ENCODE data around the gene RERE.

The RERE gene

DNA sequence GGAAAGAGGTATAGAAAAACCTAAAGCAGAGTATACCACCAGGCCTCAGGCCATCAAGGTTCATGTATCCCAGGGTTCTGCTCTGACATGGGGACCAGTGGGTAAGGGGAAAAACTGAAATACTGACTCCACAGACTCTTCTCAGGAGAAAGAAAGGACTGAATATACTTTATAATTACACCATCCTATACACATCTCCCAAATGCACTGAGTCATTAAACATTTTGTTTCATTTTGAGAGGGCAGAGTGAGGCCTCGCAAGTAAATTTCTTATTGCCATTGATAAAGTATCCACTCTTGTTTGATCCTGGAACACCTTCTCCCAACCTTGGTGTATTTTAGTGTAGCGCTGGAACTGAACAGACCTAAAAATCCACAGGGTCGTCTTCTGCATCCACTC is 251.6 kb downstream of the RERE start:
- DNase-seq: no peak

DNA sequence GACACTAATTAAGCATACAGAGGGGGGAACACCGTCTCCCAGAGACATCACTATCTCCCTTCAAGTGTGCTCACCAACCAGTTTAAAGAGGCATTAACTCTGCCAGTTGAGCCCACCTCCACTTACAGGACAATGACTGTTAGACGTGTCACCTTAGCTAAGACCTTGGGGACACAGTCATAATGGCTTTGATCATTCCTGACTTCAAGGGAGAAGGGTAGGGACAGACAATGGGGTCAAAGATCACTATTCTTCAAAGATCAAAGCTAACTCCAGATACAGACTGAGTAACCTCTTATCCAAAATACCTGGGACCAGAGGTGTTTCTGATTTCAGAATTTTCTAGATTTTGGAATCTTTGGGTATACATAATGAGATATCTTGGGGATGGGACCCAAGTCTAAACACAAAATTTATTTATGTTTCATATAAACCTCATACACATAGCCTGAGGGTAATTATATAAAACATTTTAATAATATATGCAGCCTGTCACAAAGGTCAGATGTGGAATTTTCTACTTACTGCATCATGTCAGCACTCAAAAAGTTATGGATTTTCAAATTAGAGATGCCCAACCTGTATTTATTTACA is 253.4 kb downstream of the RERE start:
- DNase-seq: no peak

DNA sequence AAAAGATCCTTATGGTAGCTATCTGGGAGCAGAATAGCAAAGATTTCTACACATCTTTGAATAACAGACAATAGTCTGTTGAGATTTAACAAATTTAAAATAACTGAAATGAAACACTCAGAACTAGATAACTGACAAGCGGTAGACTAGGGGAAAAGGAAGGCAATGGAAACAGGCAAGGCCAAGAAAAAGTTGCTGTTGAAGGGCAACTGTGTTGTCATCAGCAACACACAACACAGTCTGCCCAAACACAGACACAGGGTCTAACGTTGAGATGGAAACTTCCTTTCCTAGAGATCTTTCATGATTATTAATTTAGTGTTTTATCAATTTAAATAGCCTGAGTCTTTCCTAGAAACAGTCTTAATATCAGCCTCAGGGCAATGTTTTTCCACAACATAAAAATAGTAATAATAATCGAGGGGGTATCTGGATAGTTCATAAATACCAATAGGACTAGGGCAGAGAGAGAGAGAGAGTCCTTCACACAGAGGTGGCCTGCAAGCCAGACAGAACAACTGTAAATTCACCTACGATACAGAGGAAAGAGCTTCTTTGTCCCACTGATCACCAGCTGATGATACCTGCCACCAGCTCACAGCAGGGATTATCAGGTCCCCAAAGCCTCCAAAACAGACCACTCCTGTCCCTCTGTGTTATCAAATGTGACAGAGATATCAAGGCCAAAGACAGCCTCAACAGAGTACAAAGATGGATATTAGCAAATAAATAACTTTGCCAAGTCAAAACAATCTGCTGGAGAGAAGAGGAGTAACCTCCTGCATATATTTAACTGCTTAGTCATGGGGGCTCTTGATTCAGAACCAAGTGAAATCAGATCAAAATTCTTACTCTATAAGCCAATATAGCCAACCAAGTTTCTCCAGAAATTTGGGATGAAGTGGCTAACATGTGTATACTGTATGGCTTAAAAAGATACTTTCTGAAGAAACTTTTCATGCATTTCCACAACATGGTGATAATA is 254.3 kb downstream of the RERE start:
- no peak for DNase-seq

DNA sequence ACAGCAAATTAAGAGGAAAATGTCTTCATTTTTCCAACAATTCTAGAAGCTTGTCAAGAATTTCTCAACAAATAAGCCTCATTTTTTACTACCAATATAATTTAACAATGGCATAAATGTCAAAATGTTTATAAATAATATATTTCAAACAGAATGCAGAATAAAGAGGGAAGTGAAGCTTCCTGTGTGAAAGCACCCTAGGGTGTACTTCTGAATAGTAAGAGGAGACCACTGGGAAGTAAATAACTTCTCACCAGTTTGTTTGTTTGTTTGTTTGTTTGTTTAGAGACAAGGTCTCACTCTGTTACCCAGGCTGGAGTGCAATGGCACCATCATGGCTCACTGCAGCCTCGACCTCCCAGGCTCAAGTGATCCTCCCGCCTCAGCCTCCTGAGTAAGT is 255.2 kb downstream of the RERE start:
- no peak for DNase-seq

DNA sequence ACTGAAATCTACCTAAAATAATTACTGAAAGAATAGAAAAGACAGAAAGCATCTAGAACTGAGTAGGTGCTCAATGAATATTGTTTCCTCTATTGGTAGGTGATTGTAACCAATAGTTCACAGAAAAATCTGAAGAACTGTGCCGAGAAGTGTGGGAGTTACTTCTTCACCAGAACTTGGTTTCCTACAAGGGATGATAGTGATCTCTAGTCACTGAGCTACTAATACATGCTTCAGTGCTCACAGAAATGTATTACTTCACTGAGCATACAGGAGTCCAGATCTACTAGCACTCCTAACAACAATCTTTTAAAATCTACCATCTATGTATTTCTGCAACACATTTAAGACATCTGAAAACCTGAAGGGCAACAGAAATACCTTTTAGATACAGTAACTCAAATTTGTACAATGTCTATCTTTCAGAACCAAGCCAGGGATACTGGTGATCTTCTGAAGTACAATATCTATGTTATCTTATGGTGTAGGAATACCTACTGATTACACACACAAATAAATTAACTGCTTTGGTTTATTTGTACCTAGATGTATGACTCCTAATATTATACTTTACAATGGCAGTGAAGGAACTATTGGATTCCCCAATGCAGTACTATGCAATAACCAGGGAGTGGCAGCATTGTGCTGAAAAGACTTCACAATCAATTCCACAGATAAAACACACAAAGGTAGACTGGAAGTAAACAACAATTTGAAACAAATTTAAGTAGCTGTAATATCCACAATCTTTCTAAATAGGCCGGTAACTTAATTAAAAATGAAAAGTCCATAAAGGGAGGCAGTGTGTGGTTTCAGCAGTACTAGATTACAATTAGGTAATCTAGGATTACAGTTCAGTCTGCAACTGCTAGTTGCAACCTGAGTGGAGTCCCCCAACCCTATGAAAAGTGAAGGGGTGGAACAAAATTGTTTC is 256.6 kb downstream of the RERE start:
- DNase-seq: peak; percentile 38 to 45

DNA sequence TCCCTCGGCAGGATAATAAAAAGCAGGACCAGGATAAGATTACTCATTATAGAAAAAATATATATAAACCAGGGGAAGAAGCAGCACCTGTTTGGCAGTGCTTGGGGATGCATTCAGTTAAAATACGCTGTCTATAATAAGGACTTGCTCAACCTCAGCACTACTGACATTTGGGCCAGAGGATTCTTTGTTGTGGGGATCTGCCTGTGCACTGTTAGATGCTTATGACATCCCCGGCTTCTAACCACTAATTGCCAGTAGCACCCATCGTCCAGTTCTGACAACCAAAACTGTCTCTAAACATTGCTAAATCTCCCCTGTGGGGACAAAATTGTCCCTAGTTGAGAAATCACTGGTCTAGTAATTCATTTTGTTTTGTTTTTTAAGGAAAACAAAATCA is 257.4 kb downstream of the RERE start:
- no peak for DNase-seq

DNA sequence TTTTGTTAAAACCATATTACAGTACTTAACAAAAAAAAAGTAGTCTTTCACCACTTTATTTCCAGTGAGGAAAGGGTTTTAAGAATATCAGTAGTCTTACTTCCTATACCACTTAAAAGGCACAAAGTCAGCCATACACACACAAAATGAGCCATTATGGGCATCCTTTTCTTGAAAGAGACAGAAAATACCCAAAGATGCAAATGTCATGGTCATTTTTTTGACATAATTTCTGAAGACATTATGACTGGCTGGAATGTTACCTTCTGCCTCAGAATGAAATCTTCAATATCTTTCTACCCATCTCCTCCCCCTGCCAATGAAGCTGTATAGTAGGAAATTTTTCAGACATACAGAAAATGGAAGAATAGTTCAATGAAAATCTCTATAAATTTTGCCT is 261.9 kb downstream of the RERE start:
- no peak for DNase-seq

DNA sequence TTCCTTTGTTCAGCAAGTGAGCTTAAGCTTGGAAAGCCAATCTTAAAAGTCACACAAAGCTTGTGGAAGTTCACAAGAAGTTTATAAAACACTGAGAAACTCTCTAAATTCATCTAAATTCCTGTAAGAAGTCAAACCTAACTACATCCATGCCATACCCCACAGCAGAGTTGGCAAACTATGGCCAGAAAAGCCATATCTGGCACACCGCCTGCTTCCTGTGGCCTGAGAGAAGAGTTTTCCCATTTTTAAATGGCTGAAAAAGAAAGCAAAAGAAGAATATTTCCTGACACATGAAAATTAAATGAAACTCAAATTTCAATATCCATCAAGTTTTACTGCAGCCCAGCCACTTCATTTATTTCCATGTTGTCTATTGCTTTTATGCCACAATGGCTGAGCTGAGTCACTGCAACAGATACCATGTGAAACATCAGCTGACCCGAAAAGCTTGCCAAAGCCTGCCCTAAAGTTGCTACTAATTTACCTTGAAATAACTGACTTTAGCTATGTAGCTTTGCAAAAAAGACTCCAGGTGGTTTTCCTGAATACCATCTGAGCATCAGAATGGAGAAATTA is 262.4 kb downstream of the RERE start:
- peak; percentile 44 to 52 for DNase-seq

DNA sequence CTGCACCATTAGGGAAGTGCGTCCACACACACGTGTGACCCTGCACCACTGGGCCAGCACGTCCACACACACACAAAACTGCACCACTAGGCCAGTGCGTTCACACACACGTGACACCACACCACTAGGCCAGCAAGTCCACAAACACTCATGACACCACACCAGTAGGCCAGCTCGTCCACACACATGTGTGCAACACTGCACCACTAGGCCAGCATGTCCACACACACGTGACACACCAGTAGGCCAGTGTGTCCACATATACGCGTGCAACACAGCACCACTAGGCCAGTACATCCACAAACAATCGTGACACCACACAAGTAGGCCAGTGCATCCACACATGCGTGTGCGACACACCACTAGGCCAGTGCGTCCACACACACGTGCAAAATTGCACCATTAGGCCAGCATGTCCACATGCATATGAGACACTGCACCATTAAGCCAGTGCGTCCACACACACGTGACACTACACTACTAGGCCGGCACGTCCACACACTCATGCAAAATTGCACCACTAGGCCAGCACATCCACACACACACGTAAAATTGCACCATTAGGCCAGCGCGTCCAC is 264.5 kb downstream of the RERE start:
- DNase-seq: no peak

DNA sequence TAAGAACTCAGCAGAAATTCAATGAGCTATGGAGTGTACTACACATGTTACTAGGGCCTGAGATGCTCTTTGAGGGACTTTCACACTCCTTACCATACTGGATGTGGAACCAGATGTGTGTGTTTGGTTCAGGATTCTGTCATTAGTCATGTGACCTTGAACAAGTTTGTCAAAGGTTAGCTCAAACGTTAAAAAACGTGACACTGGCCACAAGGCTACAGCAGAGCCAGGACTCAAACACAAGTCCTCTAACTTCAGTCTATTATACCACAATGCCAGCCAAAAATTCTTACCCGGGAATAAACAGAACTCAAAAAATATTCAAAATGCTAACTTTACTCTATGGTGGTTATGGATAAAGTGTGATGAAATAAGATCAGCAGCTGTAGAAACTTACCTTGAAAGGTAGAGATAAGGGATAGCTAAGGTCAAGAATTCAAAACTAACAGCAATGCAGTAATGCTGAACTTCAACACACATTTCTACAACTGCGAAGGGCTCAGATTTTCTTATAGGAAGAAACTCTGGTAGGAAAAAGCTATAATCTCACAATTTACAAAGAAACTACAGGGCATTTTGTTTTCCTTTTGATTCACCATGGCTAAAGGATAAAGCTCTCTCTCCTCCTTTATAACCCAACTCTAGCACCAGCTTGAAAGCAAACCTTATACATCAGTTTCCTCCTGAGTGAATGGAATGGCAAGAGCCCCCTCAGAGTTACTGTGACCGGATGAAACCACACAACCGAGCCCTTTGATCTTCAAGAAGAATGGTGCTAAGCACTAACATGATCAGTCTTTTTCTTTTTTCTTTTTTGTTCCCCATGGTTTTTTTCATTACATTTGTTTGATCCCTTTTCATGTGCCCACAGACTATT is 265.6 kb downstream of the RERE start:
- no peak for DNase-seq

DNA sequence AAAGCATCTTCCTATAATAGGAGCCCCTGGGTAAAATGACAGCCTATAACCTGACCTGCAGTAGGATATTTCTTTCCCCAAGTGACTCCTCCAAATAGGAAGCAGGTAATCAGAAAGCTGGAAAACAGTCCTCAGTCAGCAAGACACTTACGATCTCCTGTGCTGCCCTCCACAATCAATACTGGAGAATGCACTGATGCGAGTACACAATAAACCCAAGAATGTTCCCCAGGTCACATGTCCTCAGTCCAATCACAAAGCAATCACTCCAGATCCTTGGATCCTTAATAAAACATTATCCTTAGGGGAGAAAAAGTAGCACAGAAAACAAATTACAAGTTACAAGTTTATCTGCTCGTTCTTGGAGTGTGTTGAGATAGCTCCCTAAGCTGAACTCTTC is 266.4 kb downstream of the RERE start:
- DNase-seq: no peak

DNA sequence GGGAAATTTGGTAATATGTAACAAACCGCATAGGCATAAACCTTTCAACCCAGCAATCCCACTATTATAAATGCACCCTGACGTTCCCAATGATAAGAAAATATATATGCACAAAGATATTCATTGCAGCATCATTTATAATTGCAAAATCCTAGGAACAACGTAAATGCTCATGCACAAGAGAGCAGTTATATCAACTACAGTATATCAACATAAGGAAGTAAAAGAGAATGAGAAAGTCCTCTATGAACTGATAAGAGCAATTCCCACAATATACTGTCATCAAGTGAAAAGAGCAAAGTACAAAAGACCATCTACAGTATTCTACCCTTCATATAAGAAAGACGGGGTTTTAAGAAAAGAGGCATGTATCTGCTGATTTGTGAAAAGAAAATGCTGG is 269.6 kb downstream of the RERE start:
- no peak for DNase-seq

DNA sequence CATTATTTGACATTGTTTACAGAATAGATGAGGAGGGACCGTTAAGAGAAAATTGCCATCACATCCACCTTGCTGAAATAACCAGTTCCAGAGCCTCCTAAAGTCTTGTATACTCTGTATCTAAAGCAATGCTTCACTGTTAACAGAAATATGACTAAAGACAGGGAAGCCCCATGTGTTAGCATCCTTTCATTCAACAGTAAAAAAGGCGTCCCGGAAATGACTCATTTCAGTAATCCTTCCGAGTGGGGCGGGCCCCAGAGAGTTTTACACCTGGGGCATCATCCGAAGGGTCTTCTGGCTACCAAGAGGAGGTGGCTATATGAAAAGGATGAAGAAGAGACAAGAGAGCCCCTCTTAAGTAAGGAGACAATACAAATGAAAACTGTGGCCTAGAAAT is 272.4 kb downstream of the RERE start:
- no peak for DNase-seq

DNA sequence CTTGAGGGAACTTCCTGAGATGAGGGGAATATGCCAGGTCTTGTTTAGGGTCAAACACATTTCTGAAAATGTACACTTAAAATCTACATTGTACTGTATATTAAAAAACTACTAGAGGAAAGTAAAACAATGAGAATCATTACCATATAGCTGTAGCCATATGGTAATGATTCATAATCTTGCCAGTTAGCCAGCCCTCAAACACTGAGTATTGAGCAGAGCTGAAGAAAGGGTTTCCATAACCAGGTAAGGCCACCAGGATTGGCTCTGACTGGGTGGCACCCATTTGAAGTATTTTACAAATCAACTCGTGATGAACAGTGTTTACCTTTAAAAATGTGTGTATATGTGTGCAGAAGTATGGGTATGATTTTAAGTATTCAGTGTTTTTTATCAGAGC is 272.8 kb downstream of the RERE start:
- no peak for DNase-seq

DNA sequence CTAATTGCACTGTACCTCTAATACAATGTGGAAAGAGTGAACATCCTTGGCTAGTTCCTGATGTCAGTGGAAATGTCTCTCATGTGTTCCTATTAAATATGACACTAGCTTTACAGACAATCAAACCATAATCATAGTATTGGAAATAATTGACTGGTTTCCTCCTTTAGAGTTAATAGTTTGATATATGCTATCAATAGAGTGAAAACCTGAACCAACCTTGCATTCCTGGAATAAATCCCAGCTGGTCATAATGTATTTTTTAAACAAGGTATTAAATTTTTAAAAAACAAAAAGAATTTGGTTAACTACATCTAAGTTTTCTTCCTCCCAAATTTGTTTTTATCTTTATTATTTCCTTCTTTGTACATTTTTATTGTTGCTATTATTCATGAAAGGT is 273.5 kb downstream of the RERE start:
- no peak for DNase-seq

DNA sequence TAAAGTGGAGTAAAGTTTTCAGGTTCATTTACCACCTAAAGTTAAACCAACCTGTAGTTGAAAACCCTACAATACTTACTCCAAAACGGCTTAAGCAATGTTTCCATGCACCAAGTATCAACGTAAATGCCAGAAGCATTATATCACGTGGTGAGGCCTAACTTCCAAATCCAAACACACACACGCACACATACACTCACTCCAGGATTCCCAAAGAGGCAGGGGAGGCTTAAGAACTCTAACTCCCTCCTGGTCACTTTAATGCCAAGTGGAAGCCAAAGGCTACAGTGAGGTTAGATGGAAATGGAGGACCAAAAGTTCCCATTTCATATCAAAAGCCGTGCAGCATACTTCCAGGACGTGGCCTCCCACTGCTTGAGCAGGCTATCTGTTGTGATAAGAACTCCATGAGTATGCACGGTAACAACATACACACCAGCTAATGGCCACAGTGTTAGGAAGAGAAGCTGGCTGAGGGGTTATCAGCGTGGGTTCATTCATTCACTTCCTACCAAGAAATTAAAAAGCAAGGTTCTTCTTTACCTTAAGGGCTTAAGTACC is 275.4 kb downstream of the RERE start:
- DNase-seq: no peak

DNA sequence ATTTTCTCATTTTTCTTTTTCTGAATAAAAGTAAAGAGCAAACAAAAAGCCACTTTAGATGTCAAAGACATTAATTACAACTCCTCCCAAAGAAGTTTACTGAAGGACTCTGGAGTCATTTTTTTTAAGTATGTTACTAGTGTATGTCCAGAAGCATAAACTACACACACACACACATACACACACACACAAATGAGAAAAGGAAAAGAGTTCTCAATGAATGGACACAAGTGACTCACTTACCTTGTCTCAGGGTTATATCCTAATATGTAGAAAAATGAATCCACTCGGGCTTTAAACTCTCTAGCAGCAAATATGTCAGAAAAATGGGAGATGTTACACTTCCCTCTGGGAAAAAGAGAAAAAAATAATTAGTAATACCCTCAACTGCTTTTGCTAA is 276.5 kb downstream of the RERE start:
- DNase-seq: no peak

DNA sequence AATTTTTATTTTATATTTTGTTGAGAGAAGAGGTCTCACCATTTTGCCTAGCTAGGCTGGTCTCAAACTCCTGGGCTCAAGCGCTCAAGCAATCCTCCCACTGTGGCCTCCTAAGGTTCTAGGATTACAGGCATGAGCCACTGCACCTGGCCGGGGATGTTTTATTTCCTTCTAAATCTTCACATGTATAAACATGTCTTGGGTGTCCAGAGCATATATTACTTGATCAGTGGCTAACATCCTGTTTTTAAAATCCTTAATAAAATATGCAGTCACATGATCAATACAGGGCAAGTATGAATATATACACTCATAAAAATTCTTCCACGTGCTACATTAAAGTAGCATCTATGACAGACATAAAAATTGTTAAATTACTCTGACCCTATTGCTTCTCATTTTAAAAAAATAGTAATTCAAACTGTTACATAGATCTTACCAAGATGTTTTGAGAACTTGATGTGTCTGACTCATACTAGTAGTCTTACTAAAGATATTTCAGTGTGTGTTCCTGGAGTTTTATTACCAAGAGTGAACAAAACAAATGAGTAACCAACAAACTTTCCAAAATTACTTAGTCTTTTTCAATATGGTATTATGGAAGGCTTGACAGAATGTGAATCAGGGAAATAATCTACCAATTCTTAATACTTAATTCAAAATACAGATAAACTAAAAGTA is 277.0 kb downstream of the RERE start:
- DNase-seq: peak in 1 of 2 donors; percentile 23

DNA sequence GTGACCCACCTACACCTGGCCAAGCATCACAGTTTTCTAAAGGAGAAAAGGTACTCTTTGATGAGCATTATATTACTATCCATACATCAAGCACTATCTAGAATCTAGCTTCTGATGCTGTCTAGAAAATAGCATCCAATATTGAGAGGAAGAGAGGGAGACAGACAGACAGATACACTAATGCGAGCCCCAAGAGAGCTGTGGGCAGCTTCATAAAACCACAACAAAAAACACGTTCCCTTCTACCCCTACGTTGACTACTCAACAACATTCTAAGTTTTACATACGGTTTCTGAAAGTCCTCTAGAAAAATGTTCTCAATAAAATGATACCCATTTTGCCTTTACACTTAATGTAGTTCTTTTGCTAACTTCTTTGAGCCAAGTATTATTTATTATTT is 277.8 kb downstream of the RERE start:
- no peak for DNase-seq

DNA sequence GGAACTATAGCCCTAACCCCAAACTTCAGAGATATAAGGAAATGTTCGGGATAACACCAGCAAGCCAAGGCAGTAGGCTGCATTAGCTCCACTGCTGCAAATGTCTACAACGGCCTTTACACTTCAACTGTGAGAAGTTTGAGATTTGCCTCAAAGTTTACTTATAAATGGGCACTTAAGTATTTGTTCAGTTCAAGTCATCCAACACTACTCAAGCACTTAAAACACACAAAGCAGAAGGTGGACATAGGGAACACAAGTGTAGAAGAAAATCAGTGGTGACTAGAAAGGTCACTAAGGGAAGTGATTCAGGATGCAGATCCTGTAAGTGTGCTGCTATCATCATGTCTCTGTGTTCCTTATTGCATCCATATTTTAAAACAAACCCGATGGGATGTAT is 278.9 kb downstream of the RERE start:
- DNase-seq: no peak

All from inflammatory macrophage (primary cell).